ENCODE data around the gene FASTK. TPM values are rescaled to one million over a fixed set of nuclear protein-coding genes. Genes with fewer than 3 reads are reported as not detected.

The FASTK gene
- total and polyA plus RNA-seq, 3 donors from 2014 or later = 60.3 to 124 (median 114) TPM

- peaks cover 9% of the 10 kb centered on the region for H3K4me1 ChIP-seq
- H3K9me3 ChIP-seq = no peaks in the 10 kb centered on the region
- no peaks in the 10 kb centered on the region for H3K36me3 ChIP-seq (ENCODE audit: low read depth, missing control alignments)
- TF ChIP-seq, protein P1, sequence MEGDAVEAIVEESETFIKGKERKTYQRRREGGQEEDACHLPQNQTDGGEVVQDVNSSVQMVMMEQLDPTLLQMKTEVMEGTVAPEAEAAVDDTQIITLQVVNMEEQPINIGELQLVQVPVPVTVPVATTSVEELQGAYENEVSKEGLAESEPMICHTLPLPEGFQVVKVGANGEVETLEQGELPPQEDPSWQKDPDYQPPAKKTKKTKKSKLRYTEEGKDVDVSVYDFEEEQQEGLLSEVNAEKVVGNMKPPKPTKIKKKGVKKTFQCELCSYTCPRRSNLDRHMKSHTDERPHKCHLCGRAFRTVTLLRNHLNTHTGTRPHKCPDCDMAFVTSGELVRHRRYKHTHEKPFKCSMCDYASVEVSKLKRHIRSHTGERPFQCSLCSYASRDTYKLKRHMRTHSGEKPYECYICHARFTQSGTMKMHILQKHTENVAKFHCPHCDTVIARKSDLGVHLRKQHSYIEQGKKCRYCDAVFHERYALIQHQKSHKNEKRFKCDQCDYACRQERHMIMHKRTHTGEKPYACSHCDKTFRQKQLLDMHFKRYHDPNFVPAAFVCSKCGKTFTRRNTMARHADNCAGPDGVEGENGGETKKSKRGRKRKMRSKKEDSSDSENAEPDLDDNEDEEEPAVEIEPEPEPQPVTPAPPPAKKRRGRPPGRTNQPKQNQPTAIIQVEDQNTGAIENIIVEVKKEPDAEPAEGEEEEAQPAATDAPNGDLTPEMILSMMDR (IDR thresholded peaks at IDR 0.05) = no peak
- no peak for TF ChIP-seq POLR2A (IDR thresholded peaks at IDR 0.05)
- WGBS, 2 donors = 89 to 92% methylated on average over 3 to 5 of the region's 5 CpGs
- H3K4me3 ChIP-seq = no peak overlapping the region
- DNase-seq = no peak
- no peak overlapping the region for H3K27ac ChIP-seq
- H3K27me3 ChIP-seq = no peaks in the 10 kb centered on the region
- intact Hi-C loops (cut with DNase I; ENCODE audit: low total_unique reads) = no loop called here
Measured at GRCh38 chr7:151033864-151034249, 46.8 kb downstream of the FASTK start.

GRCh38 chr7:151032936-151033863 is 47.4 kb downstream of the FASTK start:
- WGBS, 2 donors = 91 to 94% methylated on average over 15 to 17 of the region's 17 CpGs
- Histone ChIP-seq H3K27ac (no peak overlapping the region), H3K36me3 (ENCODE audit: low read depth, missing control alignments) (no peaks in the 10 kb centered on the region), H3K27me3 (no peaks in the 10 kb centered on the region), H3K9me3 (no peaks in the 10 kb centered on the region), H3K4me3 (no peak overlapping the region), H3K4me1 (peaks cover 4% of the 10 kb centered on the region)
- TF ChIP-seq POLR2A (IDR thresholded peaks at IDR 0.05) = no peak
- TF ChIP-seq, protein P1 (IDR thresholded peaks at IDR 0.05) = no peak
- DNase-seq = no peak
- intact Hi-C loops (cut with DNase I; ENCODE audit: low total_unique reads) = no loop called here

DNA sequence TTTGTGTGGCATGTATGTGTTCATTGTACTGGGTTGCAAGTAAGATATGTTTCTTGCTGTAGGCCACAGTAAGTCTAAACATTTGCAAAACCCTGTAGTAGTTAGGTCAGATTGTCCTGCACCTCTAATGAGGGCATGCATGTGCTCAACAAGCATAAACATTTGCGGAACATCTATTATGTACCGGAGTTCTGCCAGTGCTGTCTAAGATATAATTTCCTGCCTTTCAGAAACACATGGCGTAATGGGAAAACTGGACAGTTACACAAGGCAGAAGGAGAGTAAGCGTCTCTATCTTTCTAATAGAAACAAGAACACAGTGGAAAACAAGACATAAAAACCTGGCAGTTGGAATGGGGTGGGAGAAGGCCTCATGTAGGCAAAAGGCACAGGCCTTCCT is 49.6 kb downstream of the FASTK start:
- 86 to 96% methylated on average over 4 of the region's 4 CpGs for WGBS, 2 donors
- no peak overlapping the region for H3K4me3 ChIP-seq
- H3K27me3 ChIP-seq = no peaks in the 10 kb centered on the region
- no peaks in the 10 kb centered on the region for H3K9me3 ChIP-seq
- DNase-seq = no peak
- H3K36me3 ChIP-seq (ENCODE audit: low read depth, missing control alignments) = no peaks in the 10 kb centered on the region
- intact Hi-C loops (cut with DNase I; ENCODE audit: low total_unique reads) = no loop called here
- H3K27ac ChIP-seq = no peak overlapping the region
- TF ChIP-seq, protein P1 (IDR thresholded peaks at IDR 0.05) = no peak
- no peak for TF ChIP-seq POLR2A (IDR thresholded peaks at IDR 0.05)
- peaks cover 7% of the 10 kb centered on the region for H3K4me1 ChIP-seq

DNA sequence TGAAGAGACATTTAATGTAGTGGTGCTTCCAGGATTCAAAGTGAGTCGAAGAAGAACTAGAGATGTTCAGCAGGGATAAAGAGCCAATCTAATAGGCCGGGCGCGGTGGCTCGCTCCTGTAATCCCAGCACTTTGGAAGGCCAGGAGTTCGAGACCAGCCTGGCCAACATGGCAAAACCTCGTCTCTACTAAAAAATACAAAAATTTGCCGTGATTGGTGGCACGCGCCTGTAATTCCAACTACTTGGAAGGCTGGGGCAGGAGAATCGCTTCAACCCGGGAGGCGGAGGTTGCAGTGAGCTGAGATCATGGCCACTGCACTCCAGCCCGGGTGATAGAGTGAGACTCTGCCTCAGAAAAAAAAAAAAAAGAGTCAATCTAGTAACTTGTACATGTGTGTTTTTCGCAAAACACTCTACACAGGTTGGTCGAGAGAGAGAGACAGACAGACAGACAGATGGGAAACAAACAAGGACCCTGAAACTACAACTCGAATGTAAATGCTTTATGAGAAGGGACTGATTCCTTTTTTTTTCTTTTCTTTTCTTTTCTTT is 51.6 kb downstream of the FASTK start:
- H3K27me3 ChIP-seq = no peaks in the 10 kb centered on the region
- H3K4me3 ChIP-seq = peak overlapping the region; percentile 64 to 87
- H3K9me3 ChIP-seq = no peaks in the 10 kb centered on the region
- H3K4me1 ChIP-seq = peaks cover 7% of the 10 kb centered on the region
- peak overlapping the region; percentile 66 to 77 for H3K27ac ChIP-seq
- intact Hi-C loops (cut with DNase I; ENCODE audit: low total_unique reads) = no loop called here
- TF ChIP-seq POLR2A (IDR thresholded peaks at IDR 0.05) = no peak
- TF ChIP-seq, protein P1 (IDR thresholded peaks at IDR 0.05) = no peak
- 34 to 36% methylated on average over 17 of the region's 17 CpGs for WGBS, 2 donors
- H3K36me3 ChIP-seq (ENCODE audit: low read depth, missing control alignments) = no peaks in the 10 kb centered on the region
- no peak for DNase-seq

All from testis (tissue), 3 donors.